HEK293 (cell line): ENCODE results near the gene ZNF587.
"Not testable (repeated sequence)": the region's sequence is repeated elsewhere in the genome, so short reads cannot be mapped to it uniquely, and the experiment has no call there.

Experiments used
- PRDM10 ChIP-seq: fragments of 450-650 bp; formaldehyde crosslinking; IDR thresholded peaks from 2 replicates; pipeline ENCODE4 v1.5.1; 2016; ENCODE audit warnings: missing biosample characterization, missing genetic modification characterization
- ZBTB17 ChIP-seq: fragments of 450-650 bp; formaldehyde crosslinking; IDR thresholded peaks from 2 replicates; pipeline ENCODE4 v1.5.1; 2016; ENCODE audit warnings: missing biosample characterization, missing genetic modification characterization
- ZNF292 ChIP-seq: fragments of 450-650 bp; formaldehyde crosslinking; IDR thresholded peaks from 2 replicates; pipeline ENCODE4 v1.5.1; 2016; ENCODE audit warnings: low read depth, missing biosample characterization, missing genetic modification characterization, borderline replicate concordance
- ZNF501 ChIP-seq: fragments of 450-650 bp; formaldehyde crosslinking; IDR thresholded peaks from 2 replicates; pipeline ENCODE4 v1.5.1; 2016; ENCODE audit warnings: missing biosample characterization, missing genetic modification characterization
- ZNF629 ChIP-seq: fragments of 450-650 bp; formaldehyde crosslinking; IDR thresholded peaks from 2 replicates; pipeline ENCODE4 v1.5.1; 2017; ENCODE audit warnings: missing biosample characterization, missing genetic modification characterization
- ZNF658 ChIP-seq: fragments of 450-650 bp; formaldehyde crosslinking; IDR thresholded peaks from 2 replicates; pipeline ENCODE4; 2016; ENCODE audit warnings: missing biosample characterization, missing genetic modification characterization
- TF ChIP-seq, protein P1 (sequence below): fragments of 450-650 bp; formaldehyde crosslinking; IDR thresholded peaks from 2 replicates; pipeline ENCODE4 v1.5.1; 2016; ENCODE audit warnings: missing biosample characterization, missing genetic modification characterization
- TF ChIP-seq, protein P2 (sequence below): fragments of 450-650 bp; formaldehyde crosslinking; optimal IDR thresholded peaks from 2 replicates; pipeline ENCODE3; 2016; ENCODE audit warnings: missing biosample characterization, mild to moderate bottlenecking, missing genetic modification characterization

GRCh38 chr19:57838622-57839191 lies 11.0 kb upstream of the ZNF587 start:
- TF ChIP-seq, protein P1, sequence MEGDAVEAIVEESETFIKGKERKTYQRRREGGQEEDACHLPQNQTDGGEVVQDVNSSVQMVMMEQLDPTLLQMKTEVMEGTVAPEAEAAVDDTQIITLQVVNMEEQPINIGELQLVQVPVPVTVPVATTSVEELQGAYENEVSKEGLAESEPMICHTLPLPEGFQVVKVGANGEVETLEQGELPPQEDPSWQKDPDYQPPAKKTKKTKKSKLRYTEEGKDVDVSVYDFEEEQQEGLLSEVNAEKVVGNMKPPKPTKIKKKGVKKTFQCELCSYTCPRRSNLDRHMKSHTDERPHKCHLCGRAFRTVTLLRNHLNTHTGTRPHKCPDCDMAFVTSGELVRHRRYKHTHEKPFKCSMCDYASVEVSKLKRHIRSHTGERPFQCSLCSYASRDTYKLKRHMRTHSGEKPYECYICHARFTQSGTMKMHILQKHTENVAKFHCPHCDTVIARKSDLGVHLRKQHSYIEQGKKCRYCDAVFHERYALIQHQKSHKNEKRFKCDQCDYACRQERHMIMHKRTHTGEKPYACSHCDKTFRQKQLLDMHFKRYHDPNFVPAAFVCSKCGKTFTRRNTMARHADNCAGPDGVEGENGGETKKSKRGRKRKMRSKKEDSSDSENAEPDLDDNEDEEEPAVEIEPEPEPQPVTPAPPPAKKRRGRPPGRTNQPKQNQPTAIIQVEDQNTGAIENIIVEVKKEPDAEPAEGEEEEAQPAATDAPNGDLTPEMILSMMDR (tag by site-specific recombination): not testable (repeated sequence)
- not testable (repeated sequence) for TF ChIP-seq PRDM10 (tag by site-specific recombination); ZNF501 (tag by site-specific recombination); ZNF629; ZNF658; ZBTB17 (tag by site-specific recombination); ZNF292 (tag by site-specific recombination)
- TF ChIP-seq, protein P2, sequence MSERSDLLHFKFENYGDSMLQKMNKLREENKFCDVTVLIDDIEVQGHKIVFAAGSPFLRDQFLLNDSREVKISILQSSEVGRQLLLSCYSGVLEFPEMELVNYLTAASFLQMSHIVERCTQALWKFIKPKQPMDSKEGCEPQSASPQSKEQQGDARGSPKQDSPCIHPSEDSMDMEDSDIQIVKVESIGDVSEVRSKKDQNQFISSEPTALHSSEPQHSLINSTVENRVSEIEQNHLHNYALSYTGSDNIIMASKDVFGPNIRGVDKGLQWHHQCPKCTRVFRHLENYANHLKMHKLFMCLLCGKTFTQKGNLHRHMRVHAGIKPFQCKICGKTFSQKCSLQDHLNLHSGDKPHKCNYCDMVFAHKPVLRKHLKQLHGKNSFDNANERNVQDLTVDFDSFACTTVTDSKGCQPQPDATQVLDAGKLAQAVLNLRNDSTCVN (tag by site-specific recombination): not testable (repeated sequence)
